ENCODE data around the gene PPP1R13L.

Gene PPP1R13L

GRCh38 chr19:45443462-45444317 is 38.8 kb upstream of the PPP1R13L start:
- Histone ChIP-seq H3K27me3 (replicated peaks; ENCODE audit: insufficient read depth, low read length) (no peaks in the 10 kb centered on the region), H2AFZ (ENCODE audit: low read length) (peak overlapping the region; percentile 67), H3K9me2 (replicated peaks; ENCODE audit: insufficient read depth, low read length) (no peaks in the 10 kb centered on the region), H3K9me3 (replicated peaks; ENCODE audit: insufficient read depth, low read length) (no peaks in the 10 kb centered on the region), H3K27ac (ENCODE audit: low read length) (peak overlapping the region; percentile 39; the same call in 1 of the 2 replicates), H4K20me1 (ENCODE audit: insufficient read depth, low read length) (no peaks in the 10 kb centered on the region), H3K9ac (ENCODE audit: low read length) (peak overlapping the region; percentile 87), H3K4me3 (ENCODE audit: low read length) (peak overlapping the region; percentile 59), H3K4me1 (ENCODE audit: low read length) (peaks cover 20% of the 10 kb centered on the region), H3F3A (ENCODE audit: insufficient read depth, low read length) (peaks cover 35% of the 10 kb centered on the region), H3K4me2 (ENCODE audit: low read depth, low read length) (peak overlapping the region; percentile 99), H3K79me2 (ENCODE audit: low read length) (no peaks in the 10 kb centered on the region), H3K36me3 (replicated peaks; ENCODE audit: insufficient read depth, low read length) (no peaks in the 10 kb centered on the region)
- TF ChIP-seq CTCF (IDR thresholded peaks at IDR 0.05; ENCODE audit: low read length), result no peak
- no peak for TF ChIP-seq EZH2phosphoT487 (IDR thresholded peaks at IDR 0.05; ENCODE audit: low read length)
- DNase-seq, result no peak

- Histone ChIP-seq H4K20me1 (ENCODE audit: insufficient read depth, low read length) (no peaks in the 10 kb centered on the region), H3K27ac (ENCODE audit: low read length) (no peak overlapping the region), H3K79me2 (ENCODE audit: low read length) (no peaks in the 10 kb centered on the region), H3K9me3 (replicated peaks; ENCODE audit: insufficient read depth, low read length) (no peaks in the 10 kb centered on the region), H3K4me3 (ENCODE audit: low read length) (peak overlapping the region; percentile 59), H2AFZ (ENCODE audit: low read length) (peak overlapping the region; percentile 67), H3K4me2 (ENCODE audit: low read depth, low read length) (peak overlapping the region; percentile 99), H3K27me3 (replicated peaks; ENCODE audit: insufficient read depth, low read length) (no peaks in the 10 kb centered on the region), H3K4me1 (ENCODE audit: low read length) (peaks cover 20% of the 10 kb centered on the region), H3K9me2 (replicated peaks; ENCODE audit: insufficient read depth, low read length) (no peaks in the 10 kb centered on the region), H3F3A (ENCODE audit: insufficient read depth, low read length) (peaks cover 31% of the 10 kb centered on the region), H3K36me3 (replicated peaks; ENCODE audit: insufficient read depth, low read length) (no peaks in the 10 kb centered on the region), H3K9ac (ENCODE audit: low read length) (peak overlapping the region; percentile 87)
- DNase-seq, result no peak
- TF ChIP-seq EZH2phosphoT487 (IDR thresholded peaks at IDR 0.05; ENCODE audit: low read length), result no peak
- no peak for TF ChIP-seq CTCF (IDR thresholded peaks at IDR 0.05; ENCODE audit: low read length)
- no peak for TF ChIP-seq EZH2 (optimal IDR thresholded peaks at IDR 0.05; ENCODE audit: low read depth, low read length)
These were observed 38.1 kb upstream of the PPP1R13L start for GRCh38 chr19:45442778-45443461.

GRCh38 chr19:45442408-45442777 is 37.5 kb upstream of the PPP1R13L start:
- DNase-seq, result no peak
- Histone ChIP-seq H3K27ac (ENCODE audit: low read length) (no peak overlapping the region), H3F3A (ENCODE audit: insufficient read depth, low read length) (peaks cover 31% of the 10 kb centered on the region), H3K27me3 (replicated peaks; ENCODE audit: insufficient read depth, low read length) (no peaks in the 10 kb centered on the region), H3K4me1 (ENCODE audit: low read length) (peaks cover 20% of the 10 kb centered on the region), H3K9me2 (replicated peaks; ENCODE audit: insufficient read depth, low read length) (no peaks in the 10 kb centered on the region), H4K20me1 (ENCODE audit: insufficient read depth, low read length) (no peaks in the 10 kb centered on the region), H3K4me3 (ENCODE audit: low read length) (no peak overlapping the region), H3K9ac (ENCODE audit: low read length) (no peak overlapping the region), H3K79me2 (ENCODE audit: low read length) (no peaks in the 10 kb centered on the region), H2AFZ (ENCODE audit: low read length) (no peak overlapping the region), H3K36me3 (replicated peaks; ENCODE audit: insufficient read depth, low read length) (no peaks in the 10 kb centered on the region), H3K4me2 (ENCODE audit: low read depth, low read length) (no peak overlapping the region), H3K9me3 (replicated peaks; ENCODE audit: insufficient read depth, low read length) (no peaks in the 10 kb centered on the region)
- TF ChIP-seq EZH2phosphoT487 (IDR thresholded peaks at IDR 0.05; ENCODE audit: low read length), result no peak
- TF ChIP-seq EZH2 (optimal IDR thresholded peaks at IDR 0.05; ENCODE audit: low read depth, low read length), result no peak
- TF ChIP-seq CTCF (IDR thresholded peaks at IDR 0.05; ENCODE audit: low read length), result no peak

All from MM.1S (cell line).